HG03097 (cell line): ENCODE results near the gene AICDA.
"Not testable (repeated sequence)": the region's sequence is repeated elsewhere in the genome, so short reads cannot be mapped to it uniquely, and the experiment has no call there.

ENCODE experiments used
- ATAC-seq: cut with Tn5 transposase; IDR thresholded peaks from one replicate; pipeline ENCODE4 v1.9.1; 2021; ENCODE audit not compliant: unreplicated experiment, low FRiP score

Gene AICDA

DNA sequence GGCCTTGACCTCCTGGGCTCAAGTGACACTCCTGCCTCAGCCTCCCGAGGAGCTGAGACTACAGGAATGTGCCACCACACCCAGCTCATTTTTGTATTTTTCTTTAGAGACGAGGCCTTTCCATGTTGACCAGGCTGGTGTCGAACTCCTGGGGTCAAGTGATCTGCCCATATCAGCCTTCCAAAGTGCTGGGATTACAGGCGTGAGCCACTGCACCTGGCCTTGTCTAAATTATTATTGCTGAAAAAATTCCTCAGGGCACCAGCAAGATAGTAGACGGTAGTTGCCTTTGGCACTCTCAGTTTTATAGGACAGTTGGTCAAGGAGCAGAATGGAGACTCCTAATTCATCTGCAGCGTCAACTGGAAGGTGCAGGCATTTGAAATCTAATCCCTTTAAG, 2.5 kb upstream of the AICDA start:
- no peak for ATAC-seq

DNA sequence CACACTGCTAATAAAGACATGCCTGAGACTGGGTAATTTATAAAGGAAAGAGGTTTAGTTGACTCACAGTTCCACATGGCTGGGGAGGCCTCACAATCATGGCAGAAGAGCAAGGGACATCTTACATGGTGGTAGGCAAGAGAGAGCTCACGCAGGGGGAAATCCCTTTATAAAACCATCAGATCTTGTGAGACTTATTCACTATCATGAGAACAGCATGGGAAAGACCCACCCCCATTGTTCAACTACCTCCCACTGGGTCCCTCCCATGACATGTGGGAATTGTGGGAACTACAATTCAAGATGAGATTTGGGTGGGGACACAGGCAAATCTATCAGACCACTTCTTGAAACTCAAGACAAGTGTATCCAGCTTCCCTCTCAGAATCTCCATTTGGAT, 1.2 kb upstream of the AICDA start:
- ATAC-seq: not testable (repeated sequence)

DNA sequence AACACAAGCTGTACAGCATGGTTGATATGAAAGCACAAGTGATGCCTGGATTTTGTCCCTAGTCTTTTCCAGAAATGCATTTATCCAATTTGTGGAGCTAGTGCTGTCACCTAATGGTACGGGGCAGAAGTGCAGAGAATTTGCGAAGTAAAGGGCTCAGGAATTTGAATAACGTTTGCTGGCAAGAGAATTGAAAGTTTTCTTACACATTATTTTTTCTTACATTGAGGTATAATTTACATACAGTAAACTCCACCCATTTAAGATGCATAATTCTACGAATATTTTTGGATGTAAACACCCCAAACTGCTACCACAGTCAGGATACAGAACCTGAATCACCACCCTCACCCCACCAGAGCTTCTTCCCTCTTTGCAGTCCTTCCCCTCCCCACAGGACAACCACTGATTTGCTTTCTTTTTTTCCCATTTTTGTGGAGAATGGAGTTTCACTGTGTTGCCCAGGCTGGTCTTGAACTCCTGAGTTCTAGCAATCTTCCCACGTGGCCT, 3.5 kb downstream of the AICDA start:
- no peak for ATAC-seq

DNA sequence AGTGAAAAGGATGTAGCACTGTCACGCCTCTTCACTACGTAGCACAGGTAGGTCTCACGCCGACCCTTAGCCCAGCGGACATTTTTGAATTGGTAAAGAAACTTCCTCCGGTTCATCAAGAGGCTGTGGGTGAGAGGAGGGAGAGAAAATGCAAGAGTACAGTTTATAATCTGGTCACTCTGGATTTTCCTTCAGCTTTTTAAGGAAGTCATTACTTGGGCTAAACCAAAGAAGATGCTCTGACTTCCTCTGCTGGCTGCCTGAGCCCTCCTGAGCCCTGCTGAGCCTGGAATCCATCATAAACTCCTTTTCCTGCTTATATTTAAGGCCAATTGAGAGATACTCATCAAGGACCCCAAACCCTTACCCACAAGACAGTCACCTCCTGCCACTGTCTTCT, 5.8 kb downstream of the AICDA start:
- ATAC-seq: no peak

DNA sequence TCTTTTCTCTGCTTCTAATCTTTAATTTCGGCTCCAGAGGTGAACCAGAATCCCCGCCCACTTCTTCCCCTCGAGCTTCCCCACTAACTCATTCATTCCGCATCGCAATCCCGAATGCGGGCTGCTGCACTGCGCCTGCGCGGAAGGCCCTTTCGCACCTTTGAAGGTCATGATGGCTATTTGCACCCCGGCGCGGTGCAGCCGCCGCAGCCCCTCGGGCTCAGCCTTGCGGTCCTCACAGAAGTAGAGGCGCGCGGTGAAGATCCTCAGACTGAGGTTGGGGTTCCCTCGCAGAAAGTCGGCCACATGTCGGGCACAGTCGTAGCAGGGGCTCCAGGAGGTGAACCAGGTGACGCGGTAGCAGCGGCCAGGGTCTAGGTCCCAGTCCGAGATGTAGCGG, 7.6 kb downstream of the AICDA start:
- no peak for ATAC-seq

DNA sequence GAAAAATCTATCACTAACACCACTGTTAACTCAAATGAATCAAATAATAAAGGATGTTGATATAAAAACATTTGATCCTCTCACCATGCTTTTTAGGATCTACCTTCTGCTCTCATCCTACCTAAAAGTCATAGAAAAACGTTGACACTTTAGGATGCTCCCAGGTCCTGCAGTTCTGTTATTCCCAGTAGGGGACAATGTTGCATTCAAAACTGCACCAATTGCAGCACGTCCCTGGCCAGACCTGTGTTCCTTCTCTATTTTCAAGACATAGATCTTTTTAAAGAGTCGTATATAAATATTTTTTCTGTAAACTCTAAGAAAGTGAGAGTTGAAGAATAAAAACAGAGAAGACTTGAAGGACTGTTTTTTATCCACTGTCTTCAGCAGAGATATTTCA, 8.8 kb downstream of the AICDA start:
- ATAC-seq: no peak

DNA sequence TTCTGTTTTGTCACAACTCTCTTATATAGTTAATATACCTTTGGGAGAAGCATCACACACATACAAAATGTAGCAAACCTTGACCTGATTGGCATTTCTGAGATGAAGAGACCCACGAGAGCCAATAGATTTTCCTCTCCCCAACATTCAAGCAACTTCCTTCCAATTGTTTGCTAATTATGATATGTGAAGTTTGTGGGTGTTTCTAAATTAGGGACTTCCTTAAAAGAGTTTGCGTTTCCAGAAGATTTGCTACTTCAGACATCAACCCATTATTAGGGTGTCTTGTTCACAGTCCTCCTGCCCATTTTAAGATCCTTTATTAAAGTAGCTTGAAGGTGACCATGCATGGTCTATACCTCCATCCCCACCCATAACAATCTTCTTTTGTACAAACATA, 9.4 kb downstream of the AICDA start:
- ATAC-seq: no peak

DNA sequence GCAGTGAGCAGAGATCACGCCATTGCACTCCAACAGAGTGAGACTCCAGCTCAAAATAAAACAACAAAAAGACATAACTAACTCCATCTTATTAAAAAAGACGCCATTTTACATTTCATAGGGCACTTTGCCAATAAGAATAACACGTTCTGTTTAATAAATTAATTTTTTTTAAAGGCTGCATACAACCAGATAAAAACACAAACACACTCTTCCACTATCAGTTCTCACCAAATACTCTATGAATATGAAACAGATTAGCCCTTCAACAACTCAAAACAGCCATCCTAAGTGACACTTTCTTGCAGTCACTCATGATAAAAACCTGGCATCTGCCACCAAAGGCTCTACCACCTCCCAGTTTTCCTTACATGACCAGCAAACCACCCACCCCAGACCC, 16.1 kb downstream of the AICDA start:
- ATAC-seq: no peak

DNA sequence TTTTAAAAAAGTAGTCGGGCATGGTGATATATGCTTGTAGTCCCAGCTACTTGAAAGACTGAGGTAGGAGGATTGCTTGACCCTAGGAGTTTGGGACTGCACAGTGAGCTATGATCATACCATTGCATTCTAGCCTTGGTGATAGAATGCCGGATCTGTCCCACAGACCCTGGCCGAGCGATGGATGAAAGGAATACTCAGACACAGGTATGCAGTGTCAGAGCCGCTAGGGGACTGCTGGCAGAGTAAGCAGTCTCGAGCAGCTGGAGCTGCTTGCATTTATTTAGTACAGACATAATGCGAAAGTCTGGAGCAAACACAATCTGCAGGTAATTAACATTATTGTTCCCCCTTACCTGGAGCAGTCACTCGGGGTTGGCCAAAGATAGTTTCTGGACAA, 18.6 kb downstream of the AICDA start:
- ATAC-seq: no peak

DNA sequence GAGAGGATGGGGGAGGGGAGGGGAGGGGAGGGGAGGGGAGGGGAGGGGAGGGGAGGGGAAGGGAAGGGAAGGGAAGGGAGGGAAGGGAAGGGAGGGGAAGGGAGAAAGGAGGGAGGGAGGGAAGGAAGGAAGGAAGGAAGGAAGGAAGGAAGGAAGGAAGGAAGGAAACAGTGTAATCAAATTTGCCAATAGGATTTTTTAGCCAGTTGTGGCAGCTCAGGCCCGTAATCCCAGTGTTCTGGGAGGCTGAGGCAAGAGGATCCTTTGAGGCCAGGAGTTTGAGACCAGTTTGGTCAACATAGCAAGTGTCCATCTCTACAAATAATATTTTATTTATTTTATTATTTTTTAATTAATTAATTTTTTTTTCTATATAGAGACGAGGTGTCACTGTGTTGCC, 19.4 kb downstream of the AICDA start:
- no peak for ATAC-seq

DNA sequence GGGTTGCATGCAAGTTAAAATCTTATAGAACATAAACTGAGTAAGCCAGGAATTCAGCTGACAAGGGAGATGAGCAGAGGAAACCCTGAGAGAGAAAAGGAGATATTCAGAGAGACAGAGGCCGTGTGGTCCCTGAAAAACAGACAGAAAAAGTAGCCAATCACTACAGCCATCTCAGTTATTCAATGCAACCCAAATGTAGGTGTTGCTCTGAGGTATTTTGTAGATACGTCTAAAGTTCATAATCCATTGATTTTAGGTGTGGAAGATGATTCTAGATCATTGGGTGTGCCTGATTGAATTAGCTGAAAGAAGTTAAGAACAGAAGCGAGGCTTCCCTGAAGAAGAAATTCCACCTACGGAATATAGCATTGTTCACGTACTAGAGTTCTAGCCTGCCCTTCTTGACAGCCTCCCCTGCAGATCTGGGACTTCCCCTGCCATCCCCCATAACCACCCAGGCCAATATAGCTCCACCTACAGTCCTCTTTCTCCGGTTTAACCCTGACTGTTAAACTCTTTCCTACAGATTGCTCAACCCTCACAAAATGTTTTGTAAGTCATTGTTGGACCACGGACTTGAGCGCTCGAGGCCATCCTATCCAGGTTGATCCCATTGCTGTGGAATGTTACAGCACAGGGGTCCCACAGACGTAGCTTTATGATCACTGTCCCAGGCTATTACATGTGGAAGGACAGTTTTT, 21.7 kb downstream of the AICDA start:
- ATAC-seq: no peak

DNA sequence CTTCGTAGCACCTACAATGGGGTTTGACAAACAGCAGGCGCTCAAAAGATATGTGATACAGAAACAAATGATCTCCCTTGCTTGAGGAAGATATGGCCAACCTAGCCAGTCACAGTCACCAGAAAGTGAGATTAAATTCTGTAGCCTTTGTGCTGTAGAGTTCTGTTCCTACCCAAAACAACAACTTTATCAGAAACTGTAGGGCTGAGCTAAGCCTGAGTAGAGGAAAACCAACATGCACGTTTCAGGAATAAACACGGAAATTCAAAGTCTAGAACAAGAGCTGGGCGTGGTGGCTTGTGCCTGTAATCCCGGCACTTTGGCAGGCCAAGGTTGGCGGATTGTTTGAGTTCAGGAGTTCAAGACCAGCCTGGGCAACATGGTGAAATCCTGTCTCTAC, 23.0 kb downstream of the AICDA start:
- ATAC-seq: no peak

DNA sequence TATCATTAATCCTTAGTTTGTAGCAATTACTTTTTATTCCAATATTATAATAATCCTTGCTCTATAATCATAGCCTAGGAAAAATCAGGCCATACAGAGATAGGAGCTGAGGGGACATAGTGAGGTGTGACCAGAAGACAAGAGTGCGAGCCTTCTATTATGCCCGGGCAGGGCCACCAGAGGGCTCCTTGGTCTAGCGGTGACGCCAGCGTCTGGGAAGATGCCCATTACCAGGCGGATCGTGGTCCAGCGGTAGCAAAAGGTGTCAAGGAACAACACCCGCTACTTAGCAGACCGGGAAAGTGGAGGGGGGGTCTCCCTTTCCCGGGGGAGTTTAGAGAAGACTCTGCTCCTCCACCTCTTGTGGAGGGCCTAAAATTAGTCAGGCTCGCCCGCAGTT, 28.2 kb downstream of the AICDA start:
- ATAC-seq: not testable (repeated sequence)

DNA sequence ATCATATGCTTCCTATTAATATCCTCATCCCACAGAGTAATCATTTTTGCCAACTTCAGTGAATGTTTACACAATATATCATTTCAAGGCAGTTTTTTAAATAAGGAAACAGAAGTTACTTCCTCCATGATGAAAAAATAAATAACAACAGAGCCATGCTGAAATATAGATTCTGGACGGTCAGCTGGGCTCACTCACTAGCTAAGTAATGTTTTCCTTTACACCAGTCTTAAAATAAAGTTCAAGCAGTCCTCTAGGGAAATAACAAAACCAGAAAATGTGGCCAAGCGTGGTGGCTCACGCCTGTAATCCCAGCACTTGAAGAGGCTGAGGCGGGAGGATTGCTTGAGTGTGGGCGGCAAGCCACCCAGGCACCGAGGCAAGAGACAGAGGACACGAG, 28.7 kb downstream of the AICDA start:
- ATAC-seq: no peak

DNA sequence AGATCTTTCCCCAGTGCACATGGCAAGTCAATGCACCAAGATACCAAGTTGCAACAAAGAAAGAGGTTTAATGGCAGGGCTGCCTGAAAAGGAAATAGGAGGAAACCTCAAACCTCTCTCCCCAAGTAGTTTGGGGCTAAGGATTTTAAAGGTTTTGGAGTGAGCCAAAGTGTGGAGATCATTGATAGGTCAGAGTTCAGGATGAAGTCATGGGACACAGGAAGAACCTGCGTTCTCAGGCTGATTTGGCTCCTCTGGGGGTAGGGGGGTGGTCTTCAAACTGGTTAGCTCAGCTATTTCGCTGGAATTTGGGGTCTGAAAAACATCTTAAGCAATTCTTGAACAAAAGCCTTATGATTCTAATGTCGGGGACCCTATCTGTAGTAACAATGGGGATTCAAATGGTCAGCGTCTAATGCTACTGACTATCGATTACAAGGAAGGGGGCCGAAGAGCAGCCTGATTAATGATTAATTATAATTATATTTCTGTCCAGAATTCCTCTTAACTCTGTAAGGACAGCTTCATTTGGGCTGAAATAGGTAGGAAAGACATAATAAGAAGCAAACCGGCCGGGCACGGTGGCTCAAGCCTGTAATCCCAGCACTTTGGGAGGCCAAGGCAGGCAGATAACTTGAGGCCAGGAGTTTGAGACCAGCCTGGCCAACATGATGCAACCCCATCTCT, 31.4 kb downstream of the AICDA start:
- no peak for ATAC-seq

DNA sequence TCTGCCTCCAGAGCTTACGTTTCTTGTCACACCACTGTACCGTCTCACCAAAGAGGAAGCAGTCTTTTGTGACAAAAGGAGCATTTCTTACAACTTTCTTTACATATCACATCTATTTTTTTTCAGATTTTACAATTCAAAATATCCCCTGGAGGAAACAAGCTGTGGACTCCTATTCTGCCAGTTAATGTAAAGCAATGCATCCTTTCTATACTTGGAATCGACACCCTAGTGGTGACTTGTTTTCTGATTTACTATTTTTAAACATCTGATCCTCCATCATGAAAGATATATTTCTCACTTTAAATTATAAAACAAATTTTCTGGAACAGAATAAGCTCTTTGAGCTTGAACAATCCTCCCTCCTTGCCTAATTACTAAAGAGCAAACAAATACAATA, 34.8 kb downstream of the AICDA start:
- ATAC-seq: no peak

DNA sequence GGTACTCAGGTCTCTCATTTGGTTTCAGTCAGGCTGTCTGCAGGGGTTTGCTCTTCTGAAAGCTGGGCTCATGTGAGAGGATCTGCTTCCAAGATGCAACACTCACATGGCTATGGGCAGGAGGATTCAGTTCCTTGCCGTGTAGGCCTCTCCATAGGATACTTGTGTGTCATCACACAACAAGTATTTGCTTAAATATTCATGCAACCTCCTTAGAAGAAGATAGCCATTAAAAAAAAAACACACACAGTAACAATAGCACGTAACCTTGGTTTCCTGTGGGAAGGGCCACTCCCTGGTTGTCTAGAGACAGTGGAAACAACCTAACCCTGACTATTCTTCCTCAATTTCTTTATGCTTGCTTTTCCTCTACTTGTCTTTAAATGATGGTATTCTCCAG, 40.2 kb downstream of the AICDA start:
- ATAC-seq: no peak

DNA sequence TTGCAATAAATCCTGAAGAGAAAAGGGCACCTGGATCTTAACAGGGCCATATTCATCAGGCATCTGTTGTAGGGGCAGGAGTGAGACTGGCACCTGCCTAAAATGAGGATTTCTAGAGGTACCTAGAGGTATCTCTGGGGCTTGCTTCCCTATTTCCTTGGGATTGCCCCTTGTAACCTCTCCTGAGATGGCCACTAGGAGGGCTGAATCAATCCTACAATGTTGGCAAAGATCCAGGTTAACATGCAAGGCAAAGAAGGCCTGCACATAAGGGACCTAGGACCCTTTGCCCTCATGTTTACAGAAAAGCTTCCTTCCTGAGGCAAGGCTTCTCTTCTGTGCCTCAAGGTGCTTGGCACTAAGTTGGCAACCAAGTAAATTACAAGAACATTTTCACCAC, 46.1 kb downstream of the AICDA start:
- ATAC-seq: no peak

DNA sequence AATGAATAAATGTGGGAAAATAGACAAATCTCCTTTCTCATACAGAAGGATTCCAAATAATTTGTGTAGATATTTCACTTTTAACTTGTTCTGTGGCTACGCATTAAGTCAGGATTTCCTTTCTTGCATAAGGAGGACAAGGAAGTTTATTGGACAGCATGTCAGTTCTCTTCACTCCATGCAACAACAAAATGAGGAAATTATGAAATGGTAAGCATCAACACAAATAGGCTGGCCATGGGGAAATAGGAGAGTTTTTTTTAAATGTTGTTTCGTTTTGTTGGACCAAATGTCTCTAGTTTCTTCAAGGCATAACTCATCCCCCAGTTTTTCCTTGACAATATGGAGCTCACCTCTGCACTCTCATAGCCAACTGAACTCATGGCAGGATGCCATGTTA, 46.6 kb downstream of the AICDA start:
- not testable (repeated sequence) for ATAC-seq

DNA sequence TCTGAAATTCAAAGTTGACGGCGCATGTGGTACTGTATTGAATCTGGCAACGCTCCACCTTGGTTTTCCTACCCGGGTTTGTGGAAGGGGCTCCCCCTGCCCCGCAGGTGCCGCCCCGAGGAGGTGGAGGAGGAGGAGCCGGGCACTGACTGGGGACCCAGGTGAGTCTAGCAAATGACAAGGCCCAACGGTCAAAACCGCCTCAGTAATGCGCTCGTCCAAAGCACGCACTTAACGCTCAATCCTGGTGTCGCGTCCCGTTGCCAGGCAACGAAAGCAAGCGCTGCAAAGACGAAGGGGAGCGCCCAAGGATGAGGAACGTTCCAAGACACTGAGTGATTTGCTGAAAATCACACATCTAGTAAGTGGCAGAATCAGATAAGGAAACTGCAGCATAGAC, 48.0 kb downstream of the AICDA start:
- ATAC-seq: no peak

DNA sequence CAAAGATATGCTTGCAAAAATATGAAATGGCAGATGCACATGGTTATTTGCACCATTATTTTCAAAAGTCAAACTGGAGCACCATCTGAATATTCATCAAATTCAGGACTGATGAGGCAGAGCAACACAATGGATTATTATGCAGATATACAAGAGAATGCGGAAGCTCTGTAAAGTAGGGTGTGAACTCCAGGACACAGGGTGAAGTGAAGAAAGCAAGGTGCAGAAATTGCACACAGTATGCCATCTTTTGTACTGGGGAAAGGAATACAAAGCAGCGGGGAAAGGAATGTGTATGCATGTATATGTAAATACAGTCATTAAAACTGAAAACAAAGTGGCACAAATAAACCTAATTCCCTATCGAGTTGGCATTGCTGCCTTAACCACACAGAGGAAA, 49.3 kb downstream of the AICDA start:
- no peak for ATAC-seq

DNA sequence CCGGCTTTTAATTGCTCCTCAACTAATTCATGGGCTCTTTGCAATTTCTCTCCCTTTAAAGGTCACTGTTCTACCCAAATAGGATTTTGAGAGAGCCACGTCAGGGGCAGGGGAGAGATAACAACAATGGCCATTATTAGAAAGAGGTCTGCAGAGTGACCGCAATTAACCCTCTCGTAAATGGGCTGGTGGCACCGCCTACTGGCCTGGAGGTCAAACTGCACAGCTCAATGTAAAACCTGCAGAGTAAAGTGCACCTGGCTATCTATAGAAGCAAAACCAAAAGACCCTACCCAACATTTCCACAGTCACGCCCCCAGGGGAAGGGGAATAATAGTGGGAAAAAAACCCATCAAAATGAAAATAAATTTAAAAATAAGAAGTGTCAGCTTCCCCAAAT, 50.3 kb downstream of the AICDA start:
- no peak for ATAC-seq
